Measurements from ENCODE around the gene SSRP1. TPM values are rescaled to one million over a fixed set of nuclear protein-coding genes. Genes with fewer than 3 reads are reported as not detected.
A peak's percentile ranks its signal among the peaks of the same experiment; 100 is the strongest.

The SSRP1 gene
- total and polyA plus RNA-seq, 2 of the 13 experiments (the other 11 are each of a cell fraction or from before 2014, with no cell fraction given): 93.6 to 129 TPM

GRCh38 chr11:57308426-57309060 is 27.1 kb downstream of the SSRP1 start:
- Histone ChIP-seq H3K4me1 (ENCODE audit: insufficient read depth, low read length) (peaks cover 90% of the 10 kb centered on the region), H3K79me2 (ENCODE audit: insufficient read depth, low read length) (peaks cover 6% of the 10 kb centered on the region), H4K20me1 (ENCODE audit: insufficient read depth, low read length) (no peaks in the 10 kb centered on the region), H2AFZ (ENCODE audit: low read length) (no peak overlapping the region), H3K36me3 (replicated peaks in 1 of 2; ENCODE audit: control insufficient read depth in 1 of 2, insufficient read depth in 2 of 2, low read length in 2 of 2) (peaks cover 6 to 12% of the 10 kb centered on the region in 2 experiments; a peak in 4 of 5 replicates), H3K27ac (ENCODE audit: extremely low read length, insufficient read depth, low read length) (no peak overlapping the region), H3K4me2 (ENCODE audit: low read depth, low read length) (no peak overlapping the region), H3K27me3 (ENCODE audit: control insufficient read depth in 1 of 2, insufficient read depth in 2 of 2, low read length in 2 of 2) (no peaks in the 10 kb centered on the region), H3K9me3 (ENCODE audit: low read length) (no peaks in the 10 kb centered on the region), H3K4me3 (replicated peaks in 1 of 3; ENCODE audit: insufficient read depth in 1 of 3, low read depth in 2 of 3, low read length in 3 of 3) (no peak overlapping the region), H3K9ac (ENCODE audit: insufficient read depth, low read depth, low read length) (no peak overlapping the region)
- CTCF ChIA-PET (ENCODE audit: low intra/inter-chr PET ratio, low total read pairs): no interaction called here
- no TSS peak for BruUV-seq (replicated peaks)
- WGBS (ENCODE audit: low lambda C conversion rate): 88% methylated on average over 6 of the region's 10 CpGs
- in situ Hi-C loops (cut with HindIII; ENCODE audit: extremely low pct_ligation_motif_present, low pct_unique_long_range_greater_than_20kb): no loop called here
- POLR2A ChIA-PET: interaction anchor here (1.3 to 2.8 kb wide), 2 partner anchors 13 kb away, joined by 3 to 11 read pairs; no protein-coding TSS in a partner anchor
- FAIRE-seq (no peak), DNase-seq (ENCODE audit: low spot score) (no peak), ATAC-seq (no peak)
- no peak for TF ChIP-seq ZFP91 (CRISPR knock-in tag; IDR thresholded peaks at IDR 0.05; ENCODE audit: borderline replicate concordance)
- TF ChIP-seq ZBTB3 (CRISPR knock-in tag; IDR thresholded peaks at IDR 0.05; ENCODE audit: borderline replicate concordance, low read depth): no peak
- intact Hi-C loops (cut with micrococcal nuclease; ENCODE audit: unreplicated experiment): no loop called here

GRCh38 chr11:57307666-57308270 is 27.9 kb downstream of the SSRP1 start:
- H3K79me2 ChIP-seq (ENCODE audit: insufficient read depth, low read length): peaks cover 6% of the 10 kb centered on the region
- POLR2A ChIA-PET: interaction anchor here (1.3 to 2.8 kb wide), 2 partner anchors 12 to 14 kb away, joined by 3 to 11 read pairs; no protein-coding TSS in a partner anchor

More at GRCh38 chr11:57307666-57308270, 27.9 kb downstream of the SSRP1 start:
- H3K4me2 ChIP-seq (ENCODE audit: low read depth, low read length): peak overlapping the region; percentile 59
- WGBS (ENCODE audit: low lambda C conversion rate): 70% methylated on average over 6 of the region's 7 CpGs
- intact Hi-C loops (cut with micrococcal nuclease; ENCODE audit: unreplicated experiment): no loop called here
- peaks cover 87% of the 10 kb centered on the region for H3K4me1 ChIP-seq (ENCODE audit: insufficient read depth, low read length)
- FAIRE-seq (no peak), DNase-seq (ENCODE audit: low spot score) (no peak), ATAC-seq (no peak)
- no peak overlapping the region for H3K4me3 ChIP-seq (replicated peaks in 1 of 3; ENCODE audit: insufficient read depth in 1 of 3, low read depth in 2 of 3, low read length in 3 of 3)
- H3K36me3 ChIP-seq (replicated peaks in 1 of 2; ENCODE audit: control insufficient read depth in 1 of 2, insufficient read depth in 2 of 2, low read length in 2 of 2): peaks cover 6 to 16% of the 10 kb centered on the region in 2 experiments; a peak in 4 of 5 replicates
- no peaks in the 10 kb centered on the region for H3K27me3 ChIP-seq (ENCODE audit: control insufficient read depth in 1 of 2, insufficient read depth in 2 of 2, low read length in 2 of 2)
- H4K20me1 ChIP-seq (ENCODE audit: insufficient read depth, low read length): no peaks in the 10 kb centered on the region
- H3K27ac ChIP-seq (ENCODE audit: extremely low read length, insufficient read depth, low read length): no peak overlapping the region
- no peak overlapping the region for H3K9ac ChIP-seq (ENCODE audit: insufficient read depth, low read depth, low read length)
- no TSS peak for BruUV-seq (replicated peaks)
- H2AFZ ChIP-seq (ENCODE audit: low read length): no peak overlapping the region
- CTCF ChIA-PET (ENCODE audit: low intra/inter-chr PET ratio, low total read pairs): no interaction called here
- in situ Hi-C loops (cut with HindIII; ENCODE audit: extremely low pct_ligation_motif_present, low pct_unique_long_range_greater_than_20kb): no loop called here
- no peaks in the 10 kb centered on the region for H3K9me3 ChIP-seq (ENCODE audit: low read length)
- TF ChIP-seq PRPF4 (IDR thresholded peaks at IDR 0.05; ENCODE audit: low read depth, low read length, poor library complexity, severe bottlenecking) (no peak), ZNF362 (CRISPR knock-in tag; IDR thresholded peaks at IDR 0.05; ENCODE audit: borderline replicate concordance) (no peak), ZNF737 (CRISPR knock-in tag; IDR thresholded peaks at IDR 0.05; ENCODE audit: borderline replicate concordance) (no peak), ZNF850 (CRISPR knock-in tag; conservative IDR thresholded peaks at IDR 0.05) (no peak), ZSCAN22 (CRISPR knock-in tag; IDR thresholded peaks at IDR 0.05) (no peak), SAFB2 (CRISPR knock-in tag; IDR thresholded peaks at IDR 0.05; ENCODE audit: borderline replicate concordance, low read depth) (no peak), SP1 (IDR thresholded peaks at IDR 0.05) (no peak), SP1 (CRISPR knock-in tag; IDR thresholded peaks at IDR 0.05) (no peak), ZNF34 (CRISPR knock-in tag; IDR thresholded peaks at IDR 0.05; ENCODE audit: borderline replicate concordance) (no peak)

Measured in HepG2 (cell line).